Liver (tissue), 9 donors: ENCODE results near the gene IGLON5. TPM values are rescaled to one million over a fixed set of nuclear protein-coding genes. Genes with fewer than 3 reads are reported as not detected.

ENCODE experiments used
- DNase-seq: peaks from one replicate; pipeline ENCODE4 v3.0.0-alpha.2; 2017; ENCODE audit warnings: low spot score
- H3K27ac ChIP-seq, 2 donors: one replicate each; pipeline ENCODE4 v1.7.0; 2013; ENCODE audit warnings: inconsistent platforms in 2 of 2, low read length in 2 of 2, control low read depth in 1 of 2, low read depth in 1 of 2, mild to moderate bottlenecking in 1 of 2
- H3K27me3 ChIP-seq, 4 donors: one replicate each; pipeline versions ENCODE4 v1.6.1 to v1.7.0; 2013; ENCODE audit warnings: low read length in 3 of 4, inconsistent platforms in 1 of 4, mild to moderate bottlenecking in 1 of 4, moderate library complexity in 1 of 4; ENCODE audit not compliant: control insufficient read depth in 4 of 4, insufficient read depth in 4 of 4
- H3K36me3 ChIP-seq, 4 donors: one replicate each; pipeline versions ENCODE4 v1.6.1 to v1.7.0; 2013; ENCODE audit warnings: low read length in 3 of 4, mild to moderate bottlenecking in 3 of 4, low read depth in 1 of 4, moderate library complexity in 1 of 4; ENCODE audit not compliant: control insufficient read depth in 4 of 4, insufficient read depth in 3 of 4
- H3K4me1 ChIP-seq, 4 donors: one replicate each; pipeline versions ENCODE4 v1.6.1 to v1.7.0; 2013; ENCODE audit warnings: low read length in 3 of 4, mild to moderate bottlenecking in 3 of 4, moderate library complexity in 1 of 4; ENCODE audit not compliant: control insufficient read depth in 4 of 4, insufficient read depth in 4 of 4
- H3K4me3 ChIP-seq, 3 donors: one replicate each; pipeline versions ENCODE4 v1.6.1 to v1.7.0; 2013; ENCODE audit warnings: low read length in 3 of 3, control low read depth in 1 of 3, low read depth in 1 of 3, mild to moderate bottlenecking in 1 of 3
- H3K9ac ChIP-seq, 2 donors: one replicate each; pipeline ENCODE4 v1.7.0; 2013; ENCODE audit warnings: low read length in 2 of 2, mild to moderate bottlenecking in 2 of 2, moderate library complexity in 2 of 2, control low read depth in 1 of 2, low read depth in 1 of 2
- H3K9me3 ChIP-seq, 4 donors: one replicate each; pipeline versions ENCODE4 v1.6.1 to v1.7.0; 2013; ENCODE audit warnings: low read length in 3 of 4; ENCODE audit not compliant: control insufficient read depth in 4 of 4
- FOXA1 ChIP-seq: IDR thresholded peaks from 2 replicates; pipeline ENCODE4 v1.6.1; 2016; ENCODE audit warnings: antibody characterized with exemption
- FOXA2 ChIP-seq: IDR thresholded peaks from 2 replicates; pipeline ENCODE4 v1.6.1; 2016; ENCODE audit warnings: antibody characterized with exemption
- GABPA ChIP-seq, 2 donors: IDR thresholded peaks in 1 of 2; conservative IDR thresholded peaks in 1 of 2; 2 replicates each; pipeline ENCODE4 v1.6.1; 2016; ENCODE audit warnings: antibody characterized with exemption in 2 of 2, mild to moderate bottlenecking in 1 of 2, moderate library complexity in 1 of 2
- HNF4G ChIP-seq: IDR thresholded peaks from 2 replicates; pipeline ENCODE4 v1.6.1; 2016; ENCODE audit warnings: antibody characterized with exemption
- MAX ChIP-seq: IDR thresholded peaks from 2 replicates; pipeline ENCODE4 v1.6.1; 2016; ENCODE audit warnings: antibody characterized with exemption
- NR2F2 ChIP-seq: IDR thresholded peaks from 2 replicates; pipeline ENCODE4 v1.6.1; 2016; ENCODE audit warnings: antibody characterized with exemption
- RAD21 ChIP-seq, 2 donors: IDR thresholded peaks; 2 replicates each; pipeline ENCODE4 v1.6.1; 2016; ENCODE audit warnings: antibody characterized with exemption in 2 of 2, mild to moderate bottlenecking in 2 of 2
- REST ChIP-seq: IDR thresholded peaks from 2 replicates; pipeline ENCODE4 v1.6.1; 2016; ENCODE audit warnings: antibody characterized with exemption, mild to moderate bottlenecking
- RXRA ChIP-seq, 2 donors: IDR thresholded peaks; 2 replicates each; pipeline ENCODE4 v1.6.1; 2017 to 2018; ENCODE audit warnings: antibody characterized with exemption in 2 of 2, mild to moderate bottlenecking in 1 of 2
- TAF1 ChIP-seq: conservative IDR thresholded peaks from 2 replicates; pipeline ENCODE4 v1.6.1; 2016; ENCODE audit warnings: antibody characterized with exemption, mild to moderate bottlenecking
- WGBS: extraction: QIAGEN DNeasy Blood & Tissue Kit; methylation state at CpG from one replicate; pipeline ENCODE4 v1.1.7; 2013; 5-methylcytosine and 5-hydroxymethylcytosine counted together
- polyA plus RNA-seq, 2 donors: library from polyadenylated mRNA; stranded (reverse) in 1 of 2; unstranded in 1 of 2; fragments of 200-250 nt in 1 of 2; fragments of >200 nt in 1 of 2; fragmentation: Nextera tagmentation in 1 of 2; extraction: Ambion mirVana in 1 of 2; gene quantifications; one replicate each; pipeline versions ENCODE4 v1.2.1 to v1.2.3, GENCODE V29; 2013 to 2015
- total RNA-seq, 2 donors: library from RNA; depleted of rRNA; stranded (reverse); fragments of >200 nt; gene quantifications; one replicate each; pipeline ENCODE4 v1.2.3, GENCODE V29; 2014
- donor health status: healthy.
- donor health status: healthy.
- donor health status: healthy.
- donor health status: healthy.
- donor health status: healthy.

The IGLON5 gene
- total and polyA plus RNA-seq, 4 donors = 0.25 to 0.46 (median 0.25) TPM; not detected in 1

- Histone ChIP-seq H3K4me3 (no peak overlapping the region), H3K36me3 (no peaks in the 10 kb centered on the region), H3K4me1 (no peaks in the 10 kb centered on the region), H3K9ac (no peak overlapping the region), H3K9me3 (no peaks in the 10 kb centered on the region), H3K27ac (no peak overlapping the region), H3K27me3 (peaks cover 0 to 4% (median 2%) of the 10 kb centered on the region in 4 donors)
- WGBS = 62% methylated on average over 14 of the region's 14 CpGs
- no peak for TF ChIP-seq HNF4G
- DNase-seq = no peak
Observed at GRCh38 chr19:51293571-51294210, 17.8 kb upstream of the IGLON5 start.

GRCh38 chr19:51294211-51294976 is 17.1 kb upstream of the IGLON5 start:
- H3K27ac ChIP-seq = no peak overlapping the region
- 68% methylated on average over 23 of the region's 23 CpGs for WGBS
- no peaks in the 10 kb centered on the region for H3K4me1 ChIP-seq
- H3K4me3 ChIP-seq = no peak overlapping the region
- no peaks in the 10 kb centered on the region for H3K36me3 ChIP-seq
- DNase-seq = no peak
- no peak overlapping the region for H3K9ac ChIP-seq
- H3K9me3 ChIP-seq = no peaks in the 10 kb centered on the region
- H3K27me3 ChIP-seq = peaks cover 0 to 4% (median 2%) of the 10 kb centered on the region in 4 donors
- TF ChIP-seq RXRA (IDR thresholded peaks at IDR 0.05) (no peak), FOXA2 (no peak), REST (no peak), GABPA (IDR thresholded peaks at IDR 0.05 in 1 of 2, conservative IDR thresholded peaks at IDR 0.05 in 1 of 2) (no peak), MAX (no peak), FOXA1 (no peak), NR2F2 (no peak), HNF4G (no peak), TAF1 (no peak)

GRCh38 chr19:51294977-51295375 is 16.5 kb upstream of the IGLON5 start:
- WGBS = 55% methylated on average over 12 of the region's 12 CpGs
- no peak for TF ChIP-seq RAD21 (IDR thresholded peaks at IDR 0.05)
- H3K4me1 ChIP-seq = no peaks in the 10 kb centered on the region
- no peaks in the 10 kb centered on the region for H3K9me3 ChIP-seq
- no peak overlapping the region for H3K9ac ChIP-seq
- no peaks in the 10 kb centered on the region for H3K36me3 ChIP-seq
- H3K27ac ChIP-seq = no peak overlapping the region
- peaks cover 0 to 4% (median 2%) of the 10 kb centered on the region in 4 donors for H3K27me3 ChIP-seq
- no peak overlapping the region for H3K4me3 ChIP-seq
- DNase-seq = no peak
